GM19463 (cell line): Measurements from ENCODE around the gene ACTR1B.
"Not testable (repeated sequence)": the region's sequence is repeated elsewhere in the genome, so short reads cannot be mapped to it uniquely, and the experiment has no call there.

ENCODE experiments used
- ATAC-seq: cut with Tn5 transposase; IDR thresholded peaks from one replicate; pipeline ENCODE4 v1.9.1; 2021; ENCODE audit warnings: mild to moderate bottlenecking, moderate library complexity; ENCODE audit not compliant: unreplicated experiment

ACTR1B gene

DNA sequence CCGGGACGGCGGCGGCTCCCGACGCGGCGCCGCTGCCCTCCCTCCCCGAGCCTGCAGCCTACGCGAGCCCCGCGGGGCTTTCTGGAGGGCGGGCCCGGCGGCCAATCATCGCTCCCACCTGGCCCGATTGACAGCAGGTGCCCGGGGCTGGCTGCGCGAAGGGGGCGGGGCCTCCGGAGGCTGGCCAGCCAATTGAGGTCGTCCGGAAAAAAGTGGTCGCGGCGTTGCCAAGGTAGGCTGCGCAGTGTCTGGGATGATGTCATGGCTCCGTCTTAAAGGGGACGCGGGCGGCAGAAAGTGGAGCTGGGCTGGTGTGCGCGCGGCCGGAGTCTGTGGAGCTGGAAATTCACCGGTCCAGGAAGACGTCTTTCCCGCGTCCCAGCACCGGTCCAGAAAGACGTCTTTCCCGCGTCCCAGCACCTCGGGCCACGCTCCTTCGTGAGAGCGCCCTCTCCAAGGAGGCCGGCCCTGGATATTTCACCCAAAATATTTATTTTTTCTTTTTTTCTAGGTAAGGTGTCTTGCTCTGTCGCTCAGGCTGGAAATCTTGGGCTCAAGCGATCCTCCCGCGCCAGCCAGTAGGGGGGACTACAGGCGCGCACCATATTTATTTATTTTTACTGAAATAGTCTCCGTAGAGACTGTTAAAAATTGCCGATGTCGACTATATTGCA is at the start of gene ACTR1B:
Gene ACTR1B, minus strand, starts transcription at position 83 of the 674 bp plus-strand sequence. CDS start 154 bp downstream, outside the sequence.
- ATAC-seq = peak; percentile 81

DNA sequence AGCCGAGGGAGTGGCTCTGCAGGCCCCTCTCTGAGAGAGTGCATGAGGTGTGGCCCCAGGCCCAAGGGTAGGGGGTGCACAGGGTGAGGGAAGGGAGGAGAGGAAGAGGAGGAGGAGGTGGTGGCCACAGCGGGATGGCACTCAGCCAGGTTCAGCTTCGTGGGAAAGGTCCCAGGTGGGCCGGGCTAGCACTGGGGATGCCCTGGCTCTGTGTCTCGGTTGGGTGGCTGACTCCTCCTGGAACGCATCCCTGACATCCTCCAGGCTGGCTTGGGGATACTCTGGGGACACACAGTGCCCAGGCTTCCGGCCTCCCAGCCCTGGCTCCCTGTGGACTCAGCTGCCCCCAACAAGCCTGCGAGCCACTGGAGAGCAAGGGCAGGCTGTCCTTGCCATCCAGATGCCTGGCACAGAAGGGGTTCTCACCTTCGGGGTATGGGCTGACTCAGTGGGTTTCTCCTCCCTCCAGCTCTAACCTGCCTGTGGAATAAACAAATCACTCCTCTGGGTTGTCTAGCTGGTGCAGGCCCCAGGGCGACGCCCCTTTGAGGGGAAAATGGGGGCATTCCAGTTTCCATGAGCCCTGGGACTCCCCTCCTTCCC is 49.0 kb upstream of the ACTR1B start:
- ATAC-seq = no peak

DNA sequence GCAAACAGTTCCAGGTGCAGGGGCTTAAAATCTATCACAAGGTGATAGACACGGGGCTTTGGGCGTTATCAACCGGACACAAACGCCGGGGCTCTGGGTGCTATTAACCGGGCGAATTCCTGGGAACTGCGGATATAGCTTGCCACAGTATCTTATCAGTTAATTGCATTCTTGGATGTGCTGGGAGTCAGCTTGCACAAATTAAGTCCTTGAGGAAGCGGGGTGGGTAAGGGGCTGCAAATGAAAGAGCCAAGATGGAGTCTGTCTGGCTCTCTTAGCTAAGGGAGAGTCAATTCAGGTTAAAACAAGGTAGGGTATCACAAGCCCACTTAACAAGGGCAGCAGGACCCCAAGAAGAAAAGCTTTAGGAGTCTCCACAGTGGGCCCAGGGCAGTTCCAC is 48.3 kb upstream of the ACTR1B start:
- ATAC-seq = not testable (repeated sequence)

DNA sequence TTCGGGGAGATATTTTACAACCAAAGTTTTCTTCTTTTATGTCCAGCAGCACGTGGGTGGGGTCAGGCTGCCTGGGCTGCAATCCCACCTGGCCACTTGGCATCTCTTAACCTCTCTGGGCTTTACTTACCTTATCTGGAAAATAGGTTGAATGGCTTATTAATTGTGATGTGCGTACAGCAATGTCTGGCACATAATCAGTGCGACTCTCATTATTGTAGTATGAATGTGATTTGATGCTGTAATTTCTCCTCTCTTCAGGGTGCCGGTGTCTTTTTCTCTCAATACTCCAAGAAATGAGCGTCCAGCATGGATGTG is 47.5 kb upstream of the ACTR1B start:
- ATAC-seq = no peak

DNA sequence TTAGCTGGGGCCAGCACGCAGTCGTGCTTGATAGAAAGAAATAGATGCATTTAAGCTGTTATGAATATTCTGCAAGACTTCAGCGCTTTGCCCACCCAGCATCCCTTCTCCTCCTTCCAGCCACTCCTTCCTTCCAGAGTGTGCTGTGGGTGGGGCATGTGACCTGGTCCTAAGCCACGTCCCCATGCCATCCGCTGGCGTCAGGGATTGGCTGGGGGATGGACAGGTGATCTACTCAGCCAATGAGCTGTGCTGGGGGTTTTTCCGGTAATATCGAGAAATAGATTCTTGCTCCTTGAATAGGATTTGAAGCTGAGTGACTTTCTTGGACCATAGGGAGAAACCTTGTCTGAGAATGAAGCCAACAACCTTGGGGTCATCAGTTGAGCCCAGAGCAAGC is 44.8 kb upstream of the ACTR1B start:
- no peak for ATAC-seq

DNA sequence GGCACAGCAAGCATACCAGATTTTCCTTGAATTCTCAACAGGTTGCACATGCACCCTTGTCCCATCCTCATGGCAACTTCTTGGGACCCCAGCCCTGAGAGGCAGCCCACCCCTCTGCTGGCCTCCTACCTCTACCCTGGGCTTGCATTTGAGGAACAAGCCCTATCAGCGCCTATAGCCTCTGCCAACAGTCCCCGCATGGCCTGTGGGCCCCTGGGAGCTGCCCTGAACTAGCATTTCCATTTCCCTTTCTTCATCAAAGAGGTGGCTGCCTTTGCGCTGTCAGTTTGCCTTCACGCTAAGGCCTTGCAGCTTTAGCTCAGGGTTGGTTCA is 44.2 kb upstream of the ACTR1B start:
- ATAC-seq = no peak

DNA sequence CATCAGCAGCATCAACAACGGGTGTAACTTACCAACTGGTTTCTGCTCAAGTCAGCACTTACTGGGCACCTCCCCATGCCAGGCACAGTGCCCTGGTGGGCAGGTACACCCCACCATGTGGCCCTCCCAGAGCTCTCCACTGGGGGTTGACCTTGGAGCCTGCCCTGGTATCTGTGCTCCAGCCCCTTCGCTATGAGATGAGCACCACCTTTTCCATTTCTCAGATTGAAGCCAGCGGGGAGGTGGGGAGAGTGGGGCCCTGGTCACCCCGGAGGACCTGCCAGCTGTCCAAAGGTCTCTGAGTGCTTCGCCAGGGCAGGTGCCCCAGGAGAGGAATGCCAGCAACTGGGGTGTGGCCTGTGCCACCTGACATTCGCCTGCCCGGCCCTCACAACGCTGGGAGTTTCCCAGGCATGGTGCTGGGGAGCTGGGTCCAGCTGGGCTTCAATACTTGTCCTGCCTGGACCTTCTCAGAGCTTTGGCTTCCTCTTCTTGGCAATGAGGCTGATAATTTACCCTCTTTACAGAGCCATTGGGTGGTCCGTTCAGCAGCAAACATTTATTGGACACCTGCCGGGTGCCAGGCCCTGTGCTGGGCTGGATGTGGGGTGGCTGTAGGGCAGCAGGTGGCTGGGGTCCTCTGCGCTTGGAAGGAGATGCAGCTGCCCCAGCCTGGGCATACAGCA is 43.7 kb upstream of the ACTR1B start:
- ATAC-seq = no peak

DNA sequence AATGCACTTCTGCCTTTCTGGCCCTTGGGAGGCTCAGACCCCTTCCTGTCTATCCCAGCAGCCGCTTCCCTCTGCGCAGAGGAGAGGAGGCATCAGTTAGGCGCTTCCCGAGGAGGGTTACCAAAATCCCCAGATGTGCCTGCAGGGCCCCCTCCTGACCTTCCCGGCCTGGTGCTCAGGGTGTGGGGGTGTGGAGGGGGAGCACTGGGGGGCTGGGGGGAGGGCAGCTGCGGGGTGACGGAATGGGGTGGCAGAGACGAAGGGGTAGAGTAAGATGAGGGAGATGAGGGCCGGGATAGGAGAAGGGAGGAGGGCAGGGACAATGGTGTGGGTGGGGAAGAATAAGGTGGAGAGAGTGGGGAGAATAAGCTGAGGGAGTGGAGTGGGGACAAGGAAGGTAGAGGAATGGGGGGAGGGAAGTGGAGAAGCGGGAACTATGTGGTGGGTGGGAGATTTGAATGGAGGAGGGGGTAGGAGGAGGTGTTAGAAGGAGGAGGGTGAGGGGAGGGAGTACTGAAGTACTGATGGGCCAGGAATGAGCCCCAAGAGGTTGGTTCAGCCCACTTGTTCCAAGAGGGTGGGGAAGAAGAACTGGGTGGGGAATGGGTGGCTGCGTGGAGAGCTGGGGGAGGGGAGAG is 43.0 kb upstream of the ACTR1B start:
- ATAC-seq = no peak

DNA sequence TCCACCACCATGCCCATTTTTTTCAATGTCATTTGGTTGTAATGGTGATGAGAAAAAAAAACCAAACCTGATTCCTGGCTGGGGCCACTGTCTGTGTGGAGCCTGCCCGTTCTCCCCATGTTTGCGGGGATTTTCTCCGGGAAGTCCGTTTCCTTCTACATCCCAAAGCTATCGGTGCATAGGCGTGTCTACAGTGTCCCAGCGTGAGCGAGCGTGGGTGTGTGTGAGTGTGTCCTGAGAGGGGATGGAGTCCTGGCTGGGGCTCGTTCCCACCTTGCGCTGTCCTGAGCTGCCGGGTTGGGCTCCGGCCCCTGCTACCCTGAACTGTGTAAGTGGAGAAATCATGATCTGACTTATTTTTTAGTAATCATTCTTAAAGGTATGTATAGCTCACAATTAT is 42.3 kb upstream of the ACTR1B start:
- no peak for ATAC-seq

DNA sequence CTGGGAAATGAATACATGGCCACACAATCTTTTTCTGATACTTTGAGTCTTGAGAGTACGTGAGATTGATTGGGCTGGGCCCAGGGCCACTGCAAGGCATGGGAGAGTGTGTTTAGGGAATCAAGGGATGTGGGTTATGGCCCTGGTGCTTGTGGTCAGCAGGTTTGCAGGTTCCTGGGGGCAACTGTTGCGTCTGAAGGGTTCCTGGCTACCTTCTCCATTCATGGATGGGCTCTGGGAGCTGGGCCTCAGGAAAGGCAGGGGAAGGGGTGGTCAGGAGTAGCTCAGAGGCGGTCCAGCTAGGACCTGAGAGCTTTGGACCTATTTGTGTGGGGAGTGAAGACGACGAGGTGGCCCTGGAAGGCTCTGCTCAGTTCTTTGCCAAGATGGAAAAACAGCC is 41.1 kb upstream of the ACTR1B start:
- ATAC-seq = no peak

DNA sequence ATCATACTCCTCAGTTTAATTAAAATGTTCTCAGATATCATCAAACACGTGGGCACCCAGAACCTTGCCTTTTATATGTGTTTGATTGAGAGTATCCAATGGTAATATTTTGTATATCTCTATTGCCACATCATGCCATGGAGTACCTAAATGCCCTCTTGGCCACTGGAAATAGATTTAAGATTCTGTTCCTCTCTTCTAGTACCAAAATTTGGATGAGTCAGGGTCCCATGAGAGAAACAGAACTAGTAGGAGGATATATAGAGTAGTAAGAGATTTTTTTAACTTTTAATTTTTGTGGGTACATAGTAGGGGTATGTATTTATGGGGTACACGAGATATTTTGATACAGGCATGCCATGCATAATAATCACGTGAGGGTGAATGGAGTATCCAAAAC is 39.9 kb upstream of the ACTR1B start:
- no peak for ATAC-seq

DNA sequence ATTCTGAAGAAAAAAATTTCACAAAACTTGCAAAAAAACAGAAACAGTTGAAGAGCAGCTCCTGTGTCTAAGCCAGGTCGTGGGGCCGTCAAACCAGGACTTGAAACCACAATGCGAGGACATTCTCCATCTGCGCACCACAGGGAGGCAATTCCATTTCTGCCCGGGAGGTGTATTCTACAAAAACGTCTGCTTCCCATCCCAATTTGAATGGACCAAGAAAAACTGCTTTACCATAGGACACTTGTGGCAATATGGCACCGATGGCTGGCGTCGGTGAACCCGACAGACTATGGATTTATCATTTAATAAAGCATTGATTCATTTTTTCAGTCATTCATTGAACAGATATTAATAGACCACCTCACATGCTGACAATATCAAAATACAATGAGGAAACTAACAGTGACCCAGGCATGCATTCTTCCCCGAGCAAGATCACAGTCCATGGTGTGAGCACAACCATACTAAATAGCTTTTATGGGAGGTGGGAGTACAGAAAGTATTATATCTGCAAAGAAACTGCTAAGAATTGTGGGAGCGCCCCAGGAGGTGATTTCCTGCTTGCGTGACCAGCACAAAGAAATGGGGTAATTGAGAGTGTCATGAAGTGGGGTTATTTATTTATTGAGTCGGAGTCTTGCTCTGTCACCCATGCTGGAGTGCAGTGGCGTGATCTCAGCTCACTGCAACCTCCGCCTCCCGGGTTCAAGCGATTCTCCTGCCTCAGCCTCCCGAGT is 39.1 kb upstream of the ACTR1B start:
- no peak for ATAC-seq

DNA sequence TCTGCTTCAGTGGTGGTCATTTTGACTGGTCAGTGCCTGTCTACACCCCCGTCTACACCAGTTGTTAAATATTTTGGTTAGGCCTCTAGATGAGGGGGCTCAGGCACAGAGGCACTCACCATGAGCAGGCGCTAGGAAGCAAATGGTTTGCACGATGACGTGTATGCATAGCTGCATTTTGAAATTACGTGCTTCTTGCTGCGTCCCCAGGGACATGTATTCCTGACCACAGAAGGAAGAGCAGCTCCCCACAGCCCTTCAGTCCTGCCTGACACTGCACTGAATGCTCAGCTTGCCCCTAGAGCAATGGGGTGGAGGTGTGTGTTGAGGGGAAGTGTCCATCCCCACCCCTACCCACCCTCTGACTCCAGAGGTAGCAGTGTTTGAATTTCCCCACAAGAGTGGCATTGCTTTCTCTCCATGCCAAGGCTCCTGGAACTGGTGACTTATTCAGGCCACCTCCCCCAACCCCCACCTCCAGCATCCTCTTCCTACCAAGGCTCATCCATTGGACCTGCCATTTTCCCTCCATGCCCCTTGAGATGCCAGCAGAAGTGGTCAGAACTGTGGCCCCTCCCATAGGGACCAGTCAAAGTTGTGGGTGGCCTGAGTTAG is 38.1 kb upstream of the ACTR1B start:
- no peak for ATAC-seq

DNA sequence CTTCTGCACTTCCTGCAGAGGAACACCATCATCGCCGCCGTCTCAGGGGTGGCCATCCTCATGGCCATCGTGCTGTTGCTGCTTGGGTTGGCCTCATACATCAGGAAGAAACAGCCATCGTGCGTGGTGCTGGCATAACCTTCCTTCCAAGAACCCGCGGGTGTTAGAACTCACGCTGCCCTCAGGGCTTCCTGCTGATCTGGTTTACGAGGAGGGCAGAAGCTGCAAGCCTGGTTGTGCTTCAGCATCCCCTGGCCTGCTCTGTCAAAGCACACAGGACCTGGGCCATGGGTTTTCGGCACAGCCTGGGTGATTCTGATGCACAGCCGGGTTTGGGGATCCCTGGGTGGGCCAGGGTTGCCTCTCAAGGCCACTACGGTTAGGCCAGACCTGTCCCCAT is 37.3 kb upstream of the ACTR1B start:
- ATAC-seq = no peak

DNA sequence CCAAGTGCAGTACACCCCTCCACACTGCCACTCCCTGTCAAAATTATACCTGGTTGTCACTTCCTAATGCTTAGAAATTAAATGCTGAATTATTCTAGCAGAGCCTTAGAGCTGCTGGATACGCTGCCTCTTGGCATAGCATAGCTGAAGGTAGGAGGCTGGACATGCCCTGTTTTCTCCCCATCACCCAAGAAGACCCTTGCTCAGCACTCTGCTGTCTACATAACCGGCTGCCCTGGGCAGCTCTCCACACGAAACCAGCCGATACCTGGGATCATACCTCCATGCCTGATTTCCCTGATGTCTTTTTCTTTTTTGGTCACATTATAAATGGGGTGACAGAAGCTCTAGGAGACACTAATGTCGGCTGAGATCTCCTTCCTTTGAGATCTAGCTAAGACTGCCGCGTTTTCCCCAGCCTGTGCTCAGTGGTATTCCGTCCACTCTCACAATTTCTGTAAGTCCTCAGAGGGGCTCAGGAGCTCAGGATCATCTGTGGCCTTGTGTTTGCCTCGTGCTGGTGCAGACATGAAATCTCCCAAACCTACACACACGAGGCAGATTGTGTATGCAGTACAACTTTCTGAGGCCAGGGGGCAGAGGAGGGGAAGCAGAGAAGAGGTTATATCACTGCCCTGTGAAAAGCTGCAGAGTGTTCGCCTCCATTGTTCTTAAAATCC is 36.1 kb upstream of the ACTR1B start:
- no peak for ATAC-seq

DNA sequence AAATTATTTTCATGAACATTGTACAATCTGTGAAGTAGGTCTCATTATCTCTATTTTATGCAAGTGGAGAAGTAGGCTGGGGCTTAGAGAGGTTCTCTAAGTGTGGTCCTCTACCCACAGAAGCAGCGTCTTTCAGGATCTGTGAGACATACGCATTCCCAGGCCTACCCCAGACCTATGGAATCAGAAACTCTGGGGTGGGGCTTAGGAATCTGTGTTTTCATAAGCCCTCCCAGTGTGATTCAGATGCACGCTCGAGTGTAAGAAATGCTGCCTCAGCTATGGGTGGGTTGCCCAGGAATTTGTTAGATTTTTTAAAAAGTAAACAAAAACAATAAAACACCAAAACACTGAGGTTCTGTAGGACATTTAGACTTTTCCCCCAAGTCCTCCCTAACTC is 34.7 kb upstream of the ACTR1B start:
- ATAC-seq = no peak

DNA sequence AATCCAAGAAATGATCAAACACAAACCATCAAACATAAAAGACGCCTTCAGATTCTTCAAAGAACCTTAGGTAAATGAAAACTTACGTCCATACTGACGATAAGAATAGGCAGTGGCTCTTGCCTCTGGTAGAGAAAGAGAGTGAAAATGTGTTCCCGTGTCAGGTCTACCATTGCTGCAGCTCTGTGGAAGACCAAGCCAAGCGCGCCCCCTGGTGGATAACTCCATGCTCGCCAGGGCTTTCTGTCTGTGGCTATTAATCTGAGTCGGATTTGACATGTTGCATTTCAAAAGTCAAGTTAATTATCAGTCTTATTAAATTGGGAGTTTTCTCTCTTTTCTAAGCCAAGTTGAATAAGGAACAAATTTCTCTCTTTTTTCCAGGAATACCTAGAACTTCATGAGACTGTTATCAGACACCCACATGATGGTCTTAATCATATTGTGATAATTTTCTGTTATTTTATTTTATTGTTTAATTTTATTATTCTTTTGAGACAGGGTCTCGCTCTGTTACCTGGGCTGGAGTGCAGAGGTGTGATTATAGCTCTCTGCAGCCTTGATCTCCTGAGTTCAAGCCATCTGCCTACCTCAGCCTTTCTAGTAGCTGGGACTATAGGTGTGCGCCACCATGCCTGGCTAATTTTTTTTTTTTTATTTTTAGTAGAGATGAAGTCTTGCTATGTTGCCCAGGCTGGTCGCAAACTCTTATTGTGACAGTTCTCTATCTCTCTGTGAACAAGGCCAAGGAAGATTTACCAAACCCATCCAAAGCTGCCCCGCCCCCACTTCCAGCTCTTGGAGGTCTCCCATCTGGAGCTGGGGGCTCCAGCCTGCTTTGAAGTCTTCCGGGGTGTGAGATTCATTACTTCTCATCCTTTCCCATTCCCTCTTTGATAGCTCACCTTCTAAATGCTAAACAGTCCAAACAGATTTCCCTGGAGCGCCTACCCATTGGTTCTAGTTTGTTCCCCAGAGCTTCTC is 33.7 kb upstream of the ACTR1B start:
- peak; percentile 72 for ATAC-seq

DNA sequence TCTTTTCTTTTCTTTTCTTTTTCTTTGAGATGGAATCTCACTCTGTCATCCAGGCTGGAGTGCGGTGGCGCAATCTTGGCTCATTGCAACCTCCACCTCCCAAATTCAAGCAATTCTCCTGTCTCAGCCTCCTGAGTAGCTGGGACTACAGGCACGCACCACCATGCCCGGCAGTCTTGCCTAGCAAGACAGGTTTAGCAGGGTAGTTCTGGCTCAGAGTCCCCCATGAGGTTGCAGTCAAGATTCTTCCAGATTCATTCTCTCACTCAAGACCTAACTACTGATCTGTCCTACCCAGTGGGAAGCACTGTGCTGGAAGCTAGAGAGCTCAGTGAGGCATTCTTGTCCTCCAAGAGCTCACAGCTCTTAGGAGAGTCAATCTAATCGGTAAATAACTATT is 31.9 kb upstream of the ACTR1B start:
- ATAC-seq = no peak

DNA sequence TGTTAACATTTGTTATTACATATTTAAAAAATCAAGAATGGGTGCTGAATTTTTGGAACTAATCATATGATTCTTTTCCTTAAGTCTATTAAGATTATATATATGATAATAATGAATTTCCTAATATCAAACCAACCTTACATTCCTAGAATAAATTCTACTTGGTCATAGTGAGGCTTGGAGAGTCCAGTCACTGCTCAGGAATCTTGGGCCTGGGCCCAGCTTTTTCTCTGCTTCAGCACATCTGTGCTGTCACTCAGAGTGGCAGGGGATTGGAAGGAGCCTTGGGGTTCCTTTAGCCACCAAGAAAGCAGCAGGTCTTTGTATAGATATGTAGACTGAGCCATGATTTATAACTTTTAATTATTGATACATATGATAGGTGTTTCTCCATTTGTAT is 29.6 kb upstream of the ACTR1B start:
- no peak for ATAC-seq
